Activated CD4-positive, alpha-beta T cell treated with anti-CD3 and anti-CD28 coated beads for 36 hours (primary cell): ENCODE results near the gene NTHL1. TPM values are rescaled to one million over a fixed set of nuclear protein-coding genes. Genes with fewer than 3 reads are reported as not detected.

Experiments used
- ATAC-seq: fragments of 200-7000 bp; cut with Tn5 transposase; one replicate; pipeline ENCODE4 v1.10.0; 2021; ENCODE audit warnings: mild to moderate bottlenecking, moderate library complexity
- CTCF ChIA-PET: fragments of 350-600 bp; sonication (Branson Sonifier 250); formaldehyde crosslinking; loops from one replicate; lab custom pipeline; 2021; ENCODE audit warnings: antibody characterized with exemption; lab: Charles Lee
- POLR2A ChIA-PET: fragments of 350-600 bp; sonication (Branson Sonifier 250); formaldehyde crosslinking; loops from one replicate; lab custom pipeline; 2021; ENCODE audit warnings: antibody characterized with exemption, inconsistent platforms; lab: Charles Lee
- DNase-seq: peaks from one replicate; pipeline ENCODE4 v3.0.0-alpha.2; 2020
- H3K27ac Mint-ChIP-seq: one replicate; pipeline ENCODE4 v1.8.0; 2021; ENCODE audit warnings: mixed read lengths
- H3K27me3 Mint-ChIP-seq: one replicate; pipeline ENCODE4 v1.8.0; 2021; ENCODE audit warnings: mixed read lengths
- H3K36me3 Mint-ChIP-seq: one replicate; pipeline ENCODE4 v1.8.0; 2021; ENCODE audit warnings: low read depth, mixed read lengths
- H3K4me1 Mint-ChIP-seq: one replicate; pipeline ENCODE4 v1.8.0; 2021; ENCODE audit warnings: mixed read lengths
- H3K4me3 Mint-ChIP-seq: one replicate; pipeline ENCODE4 v1.8.0; 2021; ENCODE audit warnings: mild to moderate bottlenecking, moderate library complexity, mixed read lengths
- H3K9me3 Mint-ChIP-seq: one replicate; pipeline ENCODE4 v1.8.0; 2021; ENCODE audit warnings: low read depth, mixed read lengths
- intact Hi-C, 2 experiments: fragments of 100-400 bp; cut with DNase I in 1 of 2; cut with micrococcal nuclease in 1 of 2; formaldehyde crosslinking; loops; one replicate each; pipeline versions ENCODE4 v1.14.2 to v1.15.1; 2022 to 2024; cut with DNase I, micrococcal nuclease
- total RNA-seq, 2 experiments: library from RNA; stranded (reverse); gene quantifications; one replicate each; pipeline ENCODE4 v1.2.3, GENCODE V29; 2021

NTHL1 gene
- total RNA-seq, 2 experiments from 2014 or later, result 22.6 to 26.1 TPM

GRCh38 chr16:2082983-2083364 lies 35.3 kb upstream of the NTHL1 start:
- no peak for DNase-seq
- H3K4me3 Mint-ChIP-seq, result no peak overlapping the region
- POLR2A ChIA-PET, result no interaction called here
- H3K27ac Mint-ChIP-seq, result no peak overlapping the region
- intact Hi-C loops, result no loop called here
- H3K36me3 Mint-ChIP-seq, result peaks cover 2% of the 10 kb centered on the region
- H3K9me3 Mint-ChIP-seq, result no peaks in the 10 kb centered on the region
- no peak for ATAC-seq
- no peaks in the 10 kb centered on the region for H3K27me3 Mint-ChIP-seq
- CTCF ChIA-PET, result interaction anchor here (0.5 to 0.7 kb wide), 2 partner anchors 148 to 579 kb away, joined by 3 to 4 read pairs; no protein-coding TSS in a partner anchor
- peaks cover 2% of the 10 kb centered on the region for H3K4me1 Mint-ChIP-seq

DNA sequence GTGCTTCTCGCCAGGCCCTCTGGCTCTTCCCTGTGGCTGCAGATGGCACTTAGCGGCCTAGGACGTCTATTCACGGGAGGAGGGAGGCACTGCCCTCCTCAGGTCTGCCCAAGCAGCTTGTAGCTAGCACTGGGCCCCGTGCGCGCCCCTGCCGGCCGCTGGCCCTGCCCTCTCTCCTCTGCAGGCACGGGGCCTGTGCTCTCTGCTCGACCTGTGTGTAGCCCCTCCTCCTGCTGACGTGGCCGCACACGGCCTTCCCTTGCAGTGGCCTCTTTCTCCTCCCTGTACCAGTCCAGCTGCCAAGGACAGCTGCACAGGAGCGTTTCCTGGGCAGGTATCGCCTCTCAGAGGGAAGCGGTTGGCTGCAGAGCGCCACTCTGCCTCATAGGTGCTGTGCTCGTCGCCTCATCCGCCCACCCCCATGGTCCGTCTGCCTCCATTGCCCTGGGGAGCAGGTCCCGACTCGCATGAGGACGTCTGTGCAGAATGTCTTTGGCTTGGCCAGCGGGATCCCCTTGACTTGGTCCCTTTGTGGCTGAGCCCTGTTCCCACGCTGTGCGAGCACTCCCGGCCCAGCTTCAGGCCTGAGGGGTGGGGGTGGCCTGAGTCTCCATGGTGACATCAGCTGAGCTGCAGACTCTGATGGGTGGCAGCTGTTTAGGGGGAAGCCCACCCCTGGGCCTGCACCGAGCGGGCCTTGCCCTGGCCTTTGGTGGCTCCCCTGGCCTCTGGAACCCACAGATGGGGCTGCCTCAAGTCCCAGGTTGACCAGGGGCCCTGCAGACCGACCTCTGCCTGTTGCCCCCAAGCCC lies 34.7 kb upstream of the NTHL1 start:
- Mint-ChIP-seq H3K27me3 (no peaks in the 10 kb centered on the region), H3K9me3 (no peaks in the 10 kb centered on the region), H3K4me1 (peaks cover 2% of the 10 kb centered on the region), H3K27ac (no peak overlapping the region), H3K4me3 (no peak overlapping the region), H3K36me3 (peaks cover 2% of the 10 kb centered on the region)
- intact Hi-C loops, result no loop called here
- DNase-seq, result no peak
- ATAC-seq, result no peak
- ChIA-PET POLR2A (no interaction called here), CTCF (interaction anchor here (0.7 kb wide), 1 partner anchor 580 kb away, joined by 4 read pairs; no protein-coding TSS in a partner anchor)

DNA sequence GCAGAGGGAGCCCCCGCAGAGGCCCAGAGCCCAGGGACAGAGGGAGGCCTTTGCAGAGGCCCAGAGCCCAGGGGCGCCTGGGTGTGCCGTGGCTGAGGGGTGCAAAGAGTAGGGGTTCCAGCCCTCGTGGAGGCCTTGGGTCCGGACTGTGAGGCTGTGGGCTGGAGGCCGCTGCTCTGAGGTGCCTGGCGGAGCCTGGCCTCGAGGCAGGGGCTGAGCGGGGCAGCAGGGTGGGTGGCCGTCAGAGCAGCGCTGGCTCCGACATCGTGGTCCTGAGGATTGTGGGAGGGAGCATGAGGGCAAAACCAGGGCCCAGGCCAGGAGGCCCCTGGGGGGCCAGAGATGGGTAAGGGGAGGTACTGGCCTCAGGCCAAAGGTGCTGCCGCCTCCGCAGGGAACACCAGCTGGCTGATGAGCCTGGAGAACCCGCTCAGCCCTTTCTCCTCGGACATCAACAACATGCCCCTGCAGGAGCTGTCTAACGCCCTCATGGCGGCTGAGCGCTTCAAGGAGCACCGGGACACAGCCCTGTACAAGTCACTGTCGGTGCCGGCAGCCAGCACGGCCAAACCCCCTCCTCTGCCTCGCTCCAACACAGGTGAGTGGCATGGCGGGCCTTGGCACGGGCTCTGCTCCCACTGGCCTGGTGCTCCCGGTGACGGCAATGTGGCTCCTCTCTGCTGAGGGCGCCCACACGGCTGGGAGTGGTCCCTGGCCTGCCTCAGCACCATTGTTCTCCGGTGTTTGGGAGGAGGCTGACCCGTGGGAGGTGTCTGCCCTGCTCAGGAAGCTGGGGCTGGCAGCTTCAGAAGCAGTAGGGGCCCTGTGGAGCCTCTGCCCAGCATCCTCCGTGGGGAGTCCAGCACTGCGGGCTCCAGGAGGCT lies 33.8 kb upstream of the NTHL1 start:
- Mint-ChIP-seq H3K4me1 (peaks cover 2% of the 10 kb centered on the region), H3K4me3 (no peak overlapping the region), H3K27ac (no peak overlapping the region), H3K9me3 (no peaks in the 10 kb centered on the region), H3K27me3 (no peaks in the 10 kb centered on the region), H3K36me3 (peaks cover 2% of the 10 kb centered on the region)
- POLR2A ChIA-PET, result no interaction called here
- CTCF ChIA-PET, result no interaction called here
- DNase-seq (no peak), ATAC-seq (no peak)
- intact Hi-C loops, result no loop called here

DNA sequence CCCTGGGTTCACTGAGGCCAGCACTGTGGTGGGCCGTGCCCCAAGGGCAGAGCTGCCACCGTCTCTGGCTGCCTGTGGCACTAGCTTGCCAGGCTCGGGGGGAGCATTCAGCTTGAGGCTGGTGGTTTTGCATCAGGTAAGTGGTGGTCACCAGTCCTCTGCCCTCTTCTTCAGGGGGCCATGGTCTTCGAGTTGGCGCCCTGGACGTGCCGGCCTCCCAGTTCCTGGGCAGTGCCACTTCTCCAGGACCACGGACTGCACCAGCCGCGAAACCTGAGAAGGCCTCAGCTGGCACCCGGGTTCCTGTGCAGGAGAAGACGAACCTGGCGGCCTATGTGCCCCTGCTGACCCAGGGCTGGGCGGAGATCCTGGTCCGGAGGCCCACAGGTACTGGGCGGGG lies 32.4 kb upstream of the NTHL1 start:
- no peak overlapping the region for H3K4me3 Mint-ChIP-seq
- no peak overlapping the region for H3K27ac Mint-ChIP-seq
- peaks cover 2% of the 10 kb centered on the region for H3K4me1 Mint-ChIP-seq
- DNase-seq (no peak), ATAC-seq (no peak)
- no peaks in the 10 kb centered on the region for H3K27me3 Mint-ChIP-seq
- intact Hi-C loops, result no loop called here
- H3K9me3 Mint-ChIP-seq, result no peaks in the 10 kb centered on the region
- POLR2A ChIA-PET, result no interaction called here
- peaks cover 3% of the 10 kb centered on the region for H3K36me3 Mint-ChIP-seq
- CTCF ChIA-PET, result no interaction called here

- H3K27ac Mint-ChIP-seq, result no peak overlapping the region
- H3K36me3 Mint-ChIP-seq, result peaks cover 4% of the 10 kb centered on the region
- no peaks in the 10 kb centered on the region for H3K9me3 Mint-ChIP-seq
- POLR2A ChIA-PET, result no interaction called here
- intact Hi-C loops, result no loop called here
- peaks cover 2% of the 10 kb centered on the region for H3K4me1 Mint-ChIP-seq
- H3K27me3 Mint-ChIP-seq, result no peaks in the 10 kb centered on the region
- no peak for DNase-seq
- CTCF ChIA-PET, result no interaction called here
- ATAC-seq, result no peak
- H3K4me3 Mint-ChIP-seq, result no peak overlapping the region
Measured at GRCh38 chr16:2079311-2079800, 31.7 kb upstream of the NTHL1 start.

GRCh38 chr16:2078691-2079090 lies 31.1 kb upstream of the NTHL1 start:
- Mint-ChIP-seq H3K27me3 (no peaks in the 10 kb centered on the region), H3K4me1 (peaks cover 2% of the 10 kb centered on the region), H3K27ac (no peak overlapping the region), H3K36me3 (peaks cover 4% of the 10 kb centered on the region), H3K4me3 (no peak overlapping the region), H3K9me3 (no peaks in the 10 kb centered on the region)
- no peak for ATAC-seq
- CTCF ChIA-PET, result no interaction called here
- POLR2A ChIA-PET, result no interaction called here
- intact Hi-C loops, result no loop called here
- no peak for DNase-seq

- intact Hi-C loops, result no loop called here
- DNase-seq, result no peak
- H3K9me3 Mint-ChIP-seq, result no peaks in the 10 kb centered on the region
- H3K27me3 Mint-ChIP-seq, result no peaks in the 10 kb centered on the region
- no peak for ATAC-seq
- H3K4me3 Mint-ChIP-seq, result no peak overlapping the region
- peaks cover 4% of the 10 kb centered on the region for H3K36me3 Mint-ChIP-seq
- ChIA-PET POLR2A (no interaction called here), CTCF (no interaction called here)
- no peak overlapping the region for H3K27ac Mint-ChIP-seq
- peaks cover 1% of the 10 kb centered on the region for H3K4me1 Mint-ChIP-seq
Measured at GRCh38 chr16:2078096-2078495, 30.5 kb upstream of the NTHL1 start.

DNA sequence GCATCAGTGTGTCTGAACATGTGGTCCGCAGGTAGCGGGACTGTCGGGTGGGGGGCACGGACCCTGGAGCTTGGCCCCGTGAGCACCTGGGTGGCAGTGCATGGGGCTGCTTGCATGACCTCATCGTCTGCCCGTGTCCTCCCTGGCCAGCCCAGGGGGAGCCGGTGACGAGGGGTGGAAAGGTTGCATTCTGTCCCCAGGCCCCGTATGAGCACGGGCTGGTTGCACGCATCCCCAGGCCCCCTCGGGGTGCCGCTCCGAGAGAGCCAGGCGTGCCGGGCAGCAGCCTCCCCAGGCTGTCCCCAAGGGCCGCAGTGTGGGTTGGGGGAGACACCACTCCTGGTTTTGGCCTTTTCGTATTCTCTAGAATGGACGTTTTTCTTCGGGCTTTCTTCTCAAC lies 30.1 kb upstream of the NTHL1 start:
- H3K4me1 Mint-ChIP-seq, result no peaks in the 10 kb centered on the region
- H3K9me3 Mint-ChIP-seq, result no peaks in the 10 kb centered on the region
- H3K4me3 Mint-ChIP-seq, result no peak overlapping the region
- CTCF ChIA-PET, result no interaction called here
- POLR2A ChIA-PET, result no interaction called here
- ATAC-seq (no peak), DNase-seq (no peak)
- intact Hi-C loops, result no loop called here
- peaks cover 4% of the 10 kb centered on the region for H3K36me3 Mint-ChIP-seq
- no peak overlapping the region for H3K27ac Mint-ChIP-seq
- H3K27me3 Mint-ChIP-seq, result no peaks in the 10 kb centered on the region

DNA sequence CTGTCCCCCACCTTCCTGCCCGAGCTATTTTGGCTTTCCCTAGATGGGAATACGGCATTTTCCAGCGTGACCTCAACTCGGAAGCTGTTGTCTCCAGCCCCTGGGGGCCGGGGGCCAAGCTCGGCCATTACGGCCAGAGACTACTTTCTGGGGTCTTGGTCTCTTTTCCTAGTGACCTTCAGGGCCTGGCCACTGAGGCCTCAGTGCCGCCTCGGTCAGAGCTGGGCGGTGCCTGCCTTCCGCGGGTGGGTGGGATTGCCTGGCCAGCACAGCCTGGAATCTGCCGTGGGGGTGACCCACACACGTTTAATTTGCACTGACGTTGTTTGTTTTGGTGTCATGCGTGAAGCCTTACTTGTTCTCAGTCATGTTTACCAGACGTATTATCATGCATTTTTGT lies 29.4 kb upstream of the NTHL1 start:
- ChIA-PET CTCF (no interaction called here), POLR2A (no interaction called here)
- ATAC-seq (no peak), DNase-seq (no peak)
- no peak overlapping the region for H3K4me3 Mint-ChIP-seq
- intact Hi-C loops, result no loop called here
- peaks cover 1% of the 10 kb centered on the region for H3K36me3 Mint-ChIP-seq
- no peaks in the 10 kb centered on the region for H3K27me3 Mint-ChIP-seq
- no peaks in the 10 kb centered on the region for H3K4me1 Mint-ChIP-seq
- no peaks in the 10 kb centered on the region for H3K9me3 Mint-ChIP-seq
- H3K27ac Mint-ChIP-seq, result no peak overlapping the region

- ChIA-PET CTCF (no interaction called here), POLR2A (no interaction called here)
- no peak for ATAC-seq
- peaks cover 1% of the 10 kb centered on the region for H3K36me3 Mint-ChIP-seq
- no peak overlapping the region for H3K27ac Mint-ChIP-seq
- intact Hi-C loops, result no loop called here
- no peaks in the 10 kb centered on the region for H3K4me1 Mint-ChIP-seq
- no peak for DNase-seq
- no peaks in the 10 kb centered on the region for H3K9me3 Mint-ChIP-seq
- H3K27me3 Mint-ChIP-seq, result no peaks in the 10 kb centered on the region
- H3K4me3 Mint-ChIP-seq, result no peak overlapping the region
Measured at GRCh38 chr16:2076072-2076865, 28.6 kb upstream of the NTHL1 start.

DNA sequence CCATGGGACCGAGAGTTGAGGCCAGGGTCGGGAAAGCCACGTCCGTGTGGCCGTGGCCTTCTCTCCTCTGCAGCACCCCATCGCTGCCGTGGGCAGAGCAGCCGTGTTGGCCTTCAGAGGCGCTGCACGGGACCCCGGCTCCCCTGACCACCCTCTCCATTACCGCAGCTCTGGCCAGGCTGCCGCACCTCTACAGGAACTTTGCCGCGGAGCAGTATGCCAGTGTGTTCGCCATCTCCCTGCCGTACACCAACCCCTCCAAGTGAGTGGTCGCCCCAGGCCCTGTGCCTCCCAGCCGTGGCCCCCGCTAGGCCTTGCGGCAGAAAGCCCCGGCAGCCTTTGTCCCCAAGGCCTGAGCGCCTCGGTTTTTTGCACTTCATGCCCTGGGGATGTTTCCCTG lies 28.0 kb upstream of the NTHL1 start:
- ChIA-PET POLR2A (no interaction called here), CTCF (no interaction called here)
- no peak overlapping the region for H3K4me3 Mint-ChIP-seq
- H3K27ac Mint-ChIP-seq, result no peak overlapping the region
- H3K27me3 Mint-ChIP-seq, result no peaks in the 10 kb centered on the region
- H3K9me3 Mint-ChIP-seq, result no peaks in the 10 kb centered on the region
- no peaks in the 10 kb centered on the region for H3K4me1 Mint-ChIP-seq
- intact Hi-C loops, result no loop called here
- DNase-seq, result no peak
- peaks cover 1% of the 10 kb centered on the region for H3K36me3 Mint-ChIP-seq
- ATAC-seq, result no peak
